Activated T-helper 1 cell treated with Interleukin-2 at 50 U/mL for 16 hours (primary cell): ENCODE results near the gene DNAI4.
"Not testable (repeated sequence)": the region's sequence is repeated elsewhere in the genome, so short reads cannot be mapped to it uniquely, and the experiment has no call there.

ENCODE experiments used
- DNase-seq: peaks from one replicate; pipeline ENCODE4 v3.0.0-alpha.2; 2020; ENCODE audit warnings: low read depth

The DNAI4 gene

GRCh38 chr1:66929691-66929998 lies 5.0 kb upstream of the DNAI4 start:
- DNase-seq = no peak

GRCh38 chr1:66929146-66929688 lies 4.6 kb upstream of the DNAI4 start:
- no peak for DNase-seq

GRCh38 chr1:66927528-66927927 lies 2.9 kb upstream of the DNAI4 start:
- DNase-seq = no peak

- DNase-seq = no peak
These were observed 1.3 kb upstream of the DNAI4 start for GRCh38 chr1:66925944-66926343.

GRCh38 chr1:66925558-66925910 lies 878 bp upstream of the DNAI4 start:
- DNase-seq = no peak

GRCh38 chr1:66920543-66920942 lies 4.1 kb downstream of the DNAI4 start:
- DNase-seq = no peak

- DNase-seq = no peak
These were observed 4.8 kb downstream of the DNAI4 start for GRCh38 chr1:66919828-66920227.

GRCh38 chr1:66919063-66919462 lies 5.6 kb downstream of the DNAI4 start:
- no peak for DNase-seq

- no peak for DNase-seq
These were observed 7.2 kb downstream of the DNAI4 start for GRCh38 chr1:66917476-66917875.

GRCh38 chr1:66916320-66916719 lies 8.3 kb downstream of the DNAI4 start:
- DNase-seq = no peak

GRCh38 chr1:66915203-66915602 lies 9.5 kb downstream of the DNAI4 start:
- DNase-seq = not testable (repeated sequence)

GRCh38 chr1:66893712-66894111 lies 30.9 kb downstream of the DNAI4 start:
- DNase-seq = no peak

- no peak for DNase-seq
These were observed 34.0 kb downstream of the DNAI4 start for GRCh38 chr1:66890621-66891020.

GRCh38 chr1:66889030-66889429 lies 35.6 kb downstream of the DNAI4 start:
- no peak for DNase-seq

- no peak for DNase-seq
These were observed 48.0 kb downstream of the DNAI4 start for GRCh38 chr1:66876664-66877063.

- no peak for DNase-seq
These were observed 51.5 kb downstream of the DNAI4 start for GRCh38 chr1:66873111-66873510.

- not testable (repeated sequence) for DNase-seq
These were observed 52.6 kb downstream of the DNAI4 start for GRCh38 chr1:66872024-66872423.

- no peak for DNase-seq
These were observed 57.2 kb downstream of the DNAI4 start for GRCh38 chr1:66867501-66867900.

- no peak for DNase-seq
These were observed 64.1 kb downstream of the DNAI4 start for GRCh38 chr1:66860529-66860928.

- DNase-seq = no peak
These were observed 71.3 kb downstream of the DNAI4 start for GRCh38 chr1:66853379-66853778.

GRCh38 chr1:66852870-66853269 lies 71.8 kb downstream of the DNAI4 start:
- DNase-seq = no peak

GRCh38 chr1:66850989-66851388 lies 73.7 kb downstream of the DNAI4 start:
- DNase-seq = no peak

GRCh38 chr1:66848193-66848592 lies 76.5 kb downstream of the DNAI4 start:
- DNase-seq = no peak

- no peak for DNase-seq
These were observed 83.7 kb downstream of the DNAI4 start for GRCh38 chr1:66840929-66841328.

- no peak for DNase-seq
These were observed 89.7 kb downstream of the DNAI4 start for GRCh38 chr1:66834926-66835325.
